T-helper 1 cell treated with Interleukin-12 subunit alpha and Interleukin-12 subunit beta and Interleukin-4 antibody, amounts not matched to agents 30 μg/mL and 1 μg/mL, for 36 hours (primary cell): ENCODE results near the gene XYLT1.

Experiments
- H3K27ac Mint-ChIP-seq: one replicate; pipeline ENCODE4 v1.8.0; 2021; ENCODE audit warnings: mild to moderate bottlenecking, mixed read lengths
- H3K27me3 Mint-ChIP-seq: one replicate; pipeline ENCODE4 v1.8.0; 2021; ENCODE audit warnings: low read depth, mixed read lengths
- H3K36me3 Mint-ChIP-seq: one replicate; pipeline ENCODE4 v1.8.0; 2021; ENCODE audit warnings: low read depth, mixed read lengths
- H3K4me1 Mint-ChIP-seq: one replicate; pipeline ENCODE4 v1.8.0; 2021; ENCODE audit warnings: low read depth, mixed read lengths
- H3K4me3 Mint-ChIP-seq: one replicate; pipeline ENCODE4 v1.8.0; 2021; ENCODE audit warnings: mild to moderate bottlenecking, moderate library complexity, mixed read lengths
- H3K9me3 Mint-ChIP-seq: one replicate; pipeline ENCODE4 v1.8.0; 2021; ENCODE audit warnings: mixed read lengths

XYLT1 gene

GRCh38 chr16:17082095-17082882, 388.5 kb downstream of the XYLT1 start:
- Mint-ChIP-seq H3K4me3 (no peak overlapping the region), H3K36me3 (no peaks in the 10 kb centered on the region), H3K9me3 (peaks cover 5% of the 10 kb centered on the region), H3K27ac (no peak overlapping the region), H3K4me1 (no peaks in the 10 kb centered on the region), H3K27me3 (no peaks in the 10 kb centered on the region)

GRCh38 chr16:17080105-17080504, 390.7 kb downstream of the XYLT1 start:
- Mint-ChIP-seq H3K27ac (no peak overlapping the region), H3K4me3 (no peak overlapping the region), H3K36me3 (no peaks in the 10 kb centered on the region), H3K9me3 (peaks cover 5% of the 10 kb centered on the region), H3K4me1 (no peaks in the 10 kb centered on the region), H3K27me3 (no peaks in the 10 kb centered on the region)

GRCh38 chr16:17078931-17079631, 391.7 kb downstream of the XYLT1 start:
- Mint-ChIP-seq H3K9me3 (peaks cover 5% of the 10 kb centered on the region), H3K27me3 (no peaks in the 10 kb centered on the region), H3K27ac (no peak overlapping the region), H3K4me1 (no peaks in the 10 kb centered on the region), H3K4me3 (no peak overlapping the region), H3K36me3 (no peaks in the 10 kb centered on the region)

GRCh38 chr16:17076818-17077498, 393.8 kb downstream of the XYLT1 start:
- Mint-ChIP-seq H3K27me3 (no peaks in the 10 kb centered on the region), H3K4me1 (peaks cover 2% of the 10 kb centered on the region), H3K9me3 (no peaks in the 10 kb centered on the region), H3K36me3 (no peaks in the 10 kb centered on the region), H3K4me3 (no peak overlapping the region), H3K27ac (no peak overlapping the region)

GRCh38 chr16:17076092-17076754, 394.5 kb downstream of the XYLT1 start:
- no peaks in the 10 kb centered on the region for H3K9me3 Mint-ChIP-seq
- no peaks in the 10 kb centered on the region for H3K36me3 Mint-ChIP-seq
- no peaks in the 10 kb centered on the region for H3K27me3 Mint-ChIP-seq
- H3K4me3 Mint-ChIP-seq = no peak overlapping the region
- H3K4me1 Mint-ChIP-seq = peaks cover 2% of the 10 kb centered on the region
- no peak overlapping the region for H3K27ac Mint-ChIP-seq

- Mint-ChIP-seq H3K9me3 (no peaks in the 10 kb centered on the region), H3K4me3 (no peak overlapping the region), H3K36me3 (no peaks in the 10 kb centered on the region), H3K27me3 (no peaks in the 10 kb centered on the region), H3K27ac (no peak overlapping the region), H3K4me1 (peaks cover 8% of the 10 kb centered on the region)
Measured at GRCh38 chr16:17072104-17072503, 398.7 kb downstream of the XYLT1 start.

- H3K27ac Mint-ChIP-seq = no peak overlapping the region
- H3K36me3 Mint-ChIP-seq = no peaks in the 10 kb centered on the region
- H3K9me3 Mint-ChIP-seq = no peaks in the 10 kb centered on the region
- peak overlapping the region; percentile 21 for H3K4me3 Mint-ChIP-seq
- no peaks in the 10 kb centered on the region for H3K27me3 Mint-ChIP-seq
- peaks cover 8% of the 10 kb centered on the region for H3K4me1 Mint-ChIP-seq
Measured at GRCh38 chr16:17070882-17071592, 399.7 kb downstream of the XYLT1 start.

- Mint-ChIP-seq H3K27ac (no peak overlapping the region), H3K4me1 (peaks cover 8% of the 10 kb centered on the region), H3K4me3 (no peak overlapping the region)
Measured at GRCh38 chr16:17069681-17070080, 401.1 kb downstream of the XYLT1 start.

GRCh38 chr16:17068524-17068923, 402.2 kb downstream of the XYLT1 start:
- H3K36me3 Mint-ChIP-seq = no peaks in the 10 kb centered on the region
- no peaks in the 10 kb centered on the region for H3K9me3 Mint-ChIP-seq
- no peaks in the 10 kb centered on the region for H3K27me3 Mint-ChIP-seq
- no peak overlapping the region for H3K4me3 Mint-ChIP-seq
- peaks cover 8% of the 10 kb centered on the region for H3K4me1 Mint-ChIP-seq
- no peak overlapping the region for H3K27ac Mint-ChIP-seq

More at GRCh38 chr16:17069681-17070080, 401.1 kb downstream of the XYLT1 start:
- Mint-ChIP-seq H3K27me3 (no peaks in the 10 kb centered on the region), H3K36me3 (no peaks in the 10 kb centered on the region), H3K9me3 (no peaks in the 10 kb centered on the region)

- Mint-ChIP-seq H3K9me3 (no peaks in the 10 kb centered on the region), H3K27ac (no peak overlapping the region), H3K27me3 (no peaks in the 10 kb centered on the region), H3K36me3 (no peaks in the 10 kb centered on the region), H3K4me3 (no peak overlapping the region), H3K4me1 (peaks cover 8% of the 10 kb centered on the region)
Measured at GRCh38 chr16:17067882-17068281, 402.9 kb downstream of the XYLT1 start.

GRCh38 chr16:17063201-17064139, 407.3 kb downstream of the XYLT1 start:
- H3K4me3 Mint-ChIP-seq = no peak overlapping the region
- no peak overlapping the region for H3K27ac Mint-ChIP-seq
- no peaks in the 10 kb centered on the region for H3K4me1 Mint-ChIP-seq
- no peaks in the 10 kb centered on the region for H3K27me3 Mint-ChIP-seq
- no peaks in the 10 kb centered on the region for H3K36me3 Mint-ChIP-seq
- no peaks in the 10 kb centered on the region for H3K9me3 Mint-ChIP-seq

GRCh38 chr16:17062676-17063075, 408.1 kb downstream of the XYLT1 start:
- H3K9me3 Mint-ChIP-seq = no peaks in the 10 kb centered on the region
- H3K4me1 Mint-ChIP-seq = no peaks in the 10 kb centered on the region
- H3K4me3 Mint-ChIP-seq = no peak overlapping the region
- no peaks in the 10 kb centered on the region for H3K27me3 Mint-ChIP-seq
- H3K27ac Mint-ChIP-seq = no peak overlapping the region
- no peaks in the 10 kb centered on the region for H3K36me3 Mint-ChIP-seq

- Mint-ChIP-seq H3K27me3 (no peaks in the 10 kb centered on the region), H3K27ac (no peak overlapping the region), H3K4me3 (no peak overlapping the region), H3K9me3 (no peaks in the 10 kb centered on the region), H3K36me3 (no peaks in the 10 kb centered on the region), H3K4me1 (no peaks in the 10 kb centered on the region)
Measured at GRCh38 chr16:17061326-17061725, 409.4 kb downstream of the XYLT1 start.
